Measurements from ENCODE around the gene SLC25A12.
"Not testable (repeated sequence)": the region's sequence is repeated elsewhere in the genome, so short reads cannot be mapped to it uniquely, and the experiment has no call there.

SLC25A12 gene

GRCh38 chr2:171893824-171894611, at the start of gene SLC25A12:
Gene SLC25A12, minus strand, starts transcription at chr2:171894244. Its CDS starts 30 bp downstream, at chr2:171894214.
- DNase-seq (ENCODE audit: low spot score) = peak; percentile 78

- no peak for DNase-seq (ENCODE audit: low spot score)
These were observed 47.3 kb upstream of the SLC25A12 start for GRCh38 chr2:171941316-171941699.

- no peak for DNase-seq (ENCODE audit: low spot score)
These were observed 45.7 kb upstream of the SLC25A12 start for GRCh38 chr2:171939743-171940071.

GRCh38 chr2:171939058-171939742, 45.2 kb upstream of the SLC25A12 start:
- no peak for DNase-seq (ENCODE audit: low spot score)

- no peak for DNase-seq (ENCODE audit: low spot score)
These were observed 36.3 kb upstream of the SLC25A12 start for GRCh38 chr2:171930385-171930784.

GRCh38 chr2:171924170-171924942, 30.3 kb upstream of the SLC25A12 start:
- no peak for DNase-seq (ENCODE audit: low spot score)

GRCh38 chr2:171923206-171923605, 29.2 kb upstream of the SLC25A12 start:
- DNase-seq (ENCODE audit: low spot score) = peak; percentile 9

GRCh38 chr2:171922230-171923022, 28.4 kb upstream of the SLC25A12 start, which contains the start of gene HAT1:
Gene HAT1, plus strand, starts transcription at chr2:171922461. Its CDS starts 40 bp downstream, at chr2:171922501.
- DNase-seq (ENCODE audit: low spot score) = peak; percentile 96

- DNase-seq (ENCODE audit: low spot score) = no peak
These were observed 27.9 kb upstream of the SLC25A12 start for GRCh38 chr2:171921970-171922229.

- no peak for DNase-seq (ENCODE audit: low spot score)
These were observed 25.4 kb upstream of the SLC25A12 start for GRCh38 chr2:171919453-171919852.

- DNase-seq (ENCODE audit: low spot score) = no peak
These were observed 19.5 kb upstream of the SLC25A12 start for GRCh38 chr2:171913517-171913916.

- DNase-seq (ENCODE audit: low spot score) = no peak
These were observed 16.4 kb upstream of the SLC25A12 start for GRCh38 chr2:171910494-171910893.

GRCh38 chr2:171909266-171909665, 15.2 kb upstream of the SLC25A12 start:
- DNase-seq (ENCODE audit: low spot score) = no peak

- no peak for DNase-seq (ENCODE audit: low spot score)
These were observed 14.2 kb upstream of the SLC25A12 start for GRCh38 chr2:171908235-171908634.

- no peak for DNase-seq (ENCODE audit: low spot score)
These were observed 8.9 kb upstream of the SLC25A12 start for GRCh38 chr2:171902840-171903420.

- DNase-seq (ENCODE audit: low spot score) = not testable (repeated sequence)
These were observed 5.7 kb upstream of the SLC25A12 start for GRCh38 chr2:171899623-171900282.

GRCh38 chr2:171895786-171896185, 1.7 kb upstream of the SLC25A12 start:
- DNase-seq (ENCODE audit: low spot score) = no peak

GRCh38 chr2:171894612-171894947, 536 bp upstream of the SLC25A12 start:
- DNase-seq (ENCODE audit: low spot score) = no peak

- DNase-seq (ENCODE audit: low spot score) = no peak
These were observed 734 bp downstream of the SLC25A12 start for GRCh38 chr2:171893196-171893823.

- DNase-seq (ENCODE audit: low spot score) = no peak
These were observed 4.2 kb downstream of the SLC25A12 start for GRCh38 chr2:171889808-171890207.

GRCh38 chr2:171889333-171889732, 4.7 kb downstream of the SLC25A12 start:
- DNase-seq (ENCODE audit: low spot score) = no peak
